NCI-H1105 treated with DMSO at 0.1 percent for 48 hours (cell line): Measurements from ENCODE around the gene NRL.
A peak's percentile ranks its signal among the peaks of the same experiment; 100 is the strongest.

Source experiments
- DNase-seq: peaks from one replicate; lab custom pipeline; 2025; lab: John Stamatoyannopoulos, UW

NRL gene

DNA sequence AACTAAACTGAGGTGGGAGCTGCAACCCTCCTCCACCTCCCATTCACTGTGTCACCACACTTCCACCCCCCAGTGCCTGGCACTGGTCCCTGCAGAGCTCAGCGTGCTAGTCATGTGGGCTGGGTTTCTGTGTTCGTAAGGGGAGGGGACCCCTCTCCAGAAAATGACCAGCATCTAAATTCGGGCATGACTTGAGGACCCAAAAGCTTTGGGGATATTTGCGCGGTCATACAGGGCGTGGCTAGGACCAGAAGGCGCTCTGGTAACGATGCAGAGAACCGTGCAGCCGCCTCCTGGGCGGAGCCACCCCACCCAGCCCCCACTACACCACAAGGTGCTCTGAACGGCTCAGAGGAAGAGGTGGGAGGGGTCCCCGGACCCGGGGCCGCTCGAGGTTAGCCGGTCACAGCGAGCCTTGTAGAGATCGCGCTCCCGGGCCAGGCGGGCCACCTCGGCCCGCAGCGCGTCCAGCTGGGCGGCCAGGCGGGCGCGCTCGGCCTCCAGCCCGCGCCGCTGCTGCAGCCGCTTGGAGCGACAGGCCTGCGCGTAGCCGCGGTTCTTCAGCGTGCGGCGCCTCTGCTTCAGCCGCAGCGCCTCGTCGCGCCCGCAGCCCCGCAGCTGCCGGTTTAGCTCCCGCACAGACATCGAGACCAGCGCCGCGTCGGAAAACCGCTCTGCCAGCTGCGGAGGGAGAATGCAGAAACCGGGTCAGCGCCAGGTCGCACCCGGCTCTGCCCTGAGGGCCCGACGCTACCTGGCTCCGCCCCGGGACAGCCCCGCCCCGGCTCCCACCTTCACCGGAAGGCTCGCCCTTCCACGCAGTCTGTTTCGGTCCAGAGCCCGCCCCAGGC, 33.6 kb downstream of the NRL start:
- DNase-seq: peak; percentile 65

DNA sequence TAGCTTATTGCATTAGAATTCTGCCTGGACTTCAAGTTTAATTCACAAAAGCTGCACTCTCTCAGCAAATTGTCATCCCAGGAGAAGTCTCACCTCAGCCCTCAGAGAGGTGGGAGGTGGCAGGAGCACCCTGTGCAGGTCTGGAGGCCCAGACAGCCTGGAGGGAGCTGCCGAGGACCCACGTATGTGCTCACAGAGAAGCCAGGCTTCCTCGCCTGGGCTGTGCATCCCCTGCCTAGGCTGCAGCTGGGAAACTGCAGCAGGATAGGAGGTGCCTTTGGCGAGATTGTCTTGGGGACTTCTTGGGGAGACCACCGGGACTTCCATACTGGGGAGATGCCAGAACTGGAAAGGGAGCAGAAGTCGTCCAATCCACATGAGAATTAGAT, 34.6 kb downstream of the NRL start:
- DNase-seq: no peak

DNA sequence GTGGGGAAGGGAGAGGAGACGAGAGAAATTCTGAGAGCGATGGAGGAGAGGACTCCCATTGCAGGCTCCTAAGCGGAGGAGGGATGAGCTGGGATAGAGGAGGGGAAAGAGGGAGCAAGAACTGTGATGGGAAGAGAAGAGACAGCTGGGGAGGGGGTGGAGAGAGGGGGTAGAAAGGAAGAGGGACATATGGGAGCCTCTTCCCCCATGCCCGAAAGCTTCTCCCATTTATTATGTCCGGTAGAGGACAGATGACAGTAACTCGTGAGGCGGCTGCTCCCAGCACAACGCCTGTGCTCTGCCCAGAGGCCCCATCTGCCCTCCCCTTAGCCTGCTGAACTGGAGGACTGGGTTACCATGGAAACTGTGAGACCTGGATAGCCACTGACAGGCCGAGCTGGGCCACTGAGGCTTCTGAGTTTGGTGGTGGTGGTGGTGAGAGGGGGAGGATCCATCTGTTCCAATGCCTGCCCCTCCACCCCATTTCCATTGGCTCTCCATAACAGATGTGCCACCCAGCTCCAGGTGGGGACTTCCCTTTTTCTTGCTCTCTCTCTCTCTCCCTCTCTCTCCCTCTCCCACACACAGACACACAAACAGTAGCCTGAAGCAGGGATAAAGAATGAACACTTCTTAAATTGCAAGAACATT, 35.1 kb downstream of the NRL start:
- no peak for DNase-seq

GRCh38 chr14:24078146-24078545, 36.6 kb downstream of the NRL start:
- DNase-seq: no peak

DNA sequence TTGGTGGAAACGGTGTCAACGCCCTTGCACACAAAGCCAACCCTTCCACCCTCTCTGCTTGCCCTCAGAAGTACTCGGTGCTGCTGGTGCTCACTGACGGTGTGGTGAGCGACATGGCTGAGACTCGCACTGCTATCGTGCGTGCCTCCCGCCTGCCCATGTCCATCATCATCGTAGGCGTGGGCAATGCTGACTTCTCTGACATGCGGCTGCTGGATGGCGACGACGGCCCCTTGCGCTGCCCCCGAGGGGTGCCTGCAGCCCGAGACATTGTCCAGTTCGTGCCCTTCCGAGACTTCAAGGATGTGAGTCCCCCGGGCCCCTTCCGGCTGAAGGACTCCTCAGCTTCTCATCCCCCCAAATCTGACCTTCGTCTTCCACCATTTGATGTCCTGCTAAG, 37.7 kb downstream of the NRL start:
- no peak for DNase-seq

DNA sequence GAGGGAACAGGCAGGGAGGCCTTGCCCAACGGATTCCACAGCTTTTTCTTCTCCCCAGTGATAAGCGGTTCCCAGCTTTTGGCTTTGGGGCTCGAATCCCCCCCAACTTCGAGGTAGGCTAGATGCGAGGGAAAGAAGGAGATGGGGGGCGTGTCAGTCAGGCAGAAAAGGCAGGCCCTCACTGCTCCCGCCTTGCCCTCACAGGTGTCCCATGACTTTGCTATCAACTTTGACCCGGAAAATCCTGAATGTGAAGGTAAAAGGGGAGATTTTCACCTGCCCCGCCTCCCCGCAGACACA, 38.5 kb downstream of the NRL start:
- DNase-seq: no peak

GRCh38 chr14:24075485-24076301, 39.1 kb downstream of the NRL start:
- DNase-seq: no peak

DNA sequence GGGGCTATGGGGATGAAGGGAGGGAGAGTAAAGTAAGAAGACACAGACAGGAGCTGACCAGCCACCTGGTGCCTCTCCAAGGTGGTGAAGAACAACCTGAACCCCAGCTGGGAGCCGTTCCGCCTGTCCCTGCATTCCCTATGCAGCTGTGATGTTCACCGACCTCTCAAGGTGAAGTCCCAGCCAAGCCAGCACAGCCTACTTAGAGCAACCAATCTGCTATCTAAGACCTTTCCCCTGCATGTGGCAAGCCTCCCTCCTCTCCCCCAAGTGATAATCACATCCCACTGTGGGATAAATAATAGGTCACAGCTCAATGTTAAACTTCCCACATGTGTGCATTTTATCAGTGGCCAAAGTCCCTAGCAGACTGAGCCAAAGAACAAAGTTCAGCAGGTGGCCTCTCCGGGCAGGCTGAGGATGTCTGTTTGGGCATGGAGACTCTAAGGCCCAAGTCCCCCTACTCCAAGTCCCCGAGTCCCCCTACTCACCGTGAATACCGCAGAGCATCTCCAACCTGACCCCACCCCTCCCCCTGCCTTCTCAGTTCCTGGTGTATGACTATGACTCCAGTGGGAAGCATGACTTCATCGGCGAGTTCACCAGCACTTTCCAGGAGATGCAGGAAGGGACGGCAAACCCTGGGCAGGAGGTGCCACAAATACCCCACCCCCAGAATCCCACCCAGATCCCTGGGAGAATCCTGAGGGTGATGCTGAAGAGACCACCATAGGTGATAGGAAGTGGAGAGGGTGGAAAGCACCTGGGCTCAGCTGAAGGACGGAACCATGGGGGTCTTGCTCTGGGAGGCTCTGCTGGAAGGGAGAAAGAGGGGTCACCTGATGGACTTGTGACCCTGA, 39.9 kb downstream of the NRL start:
- no peak for DNase-seq

- DNase-seq: no peak
Measured at GRCh38 chr14:24072881-24073877, 41.6 kb downstream of the NRL start.

DNA sequence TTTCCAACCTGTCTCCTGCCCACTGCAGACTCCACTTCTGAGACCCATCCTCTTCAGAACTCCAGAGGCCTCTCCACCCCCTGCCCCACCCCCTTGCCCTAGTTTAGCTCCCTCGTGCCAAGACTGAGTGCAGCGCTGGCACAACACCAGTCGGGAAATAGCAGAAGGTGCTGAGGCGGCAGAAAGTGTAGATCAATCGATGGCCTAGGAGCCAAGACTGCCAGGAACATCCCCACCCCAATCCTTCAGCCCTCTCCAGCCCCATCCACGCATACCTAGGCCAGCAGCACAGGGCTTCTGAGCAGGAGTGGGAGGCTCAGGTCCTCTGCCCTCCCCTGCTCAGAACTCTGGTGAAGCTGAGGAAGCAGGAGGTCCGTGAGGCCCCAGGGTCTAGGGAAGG, 42.3 kb downstream of the NRL start:
- DNase-seq: no peak

- DNase-seq: no peak
Measured at GRCh38 chr14:24071836-24072430, 42.8 kb downstream of the NRL start.

- no peak for DNase-seq
Measured at GRCh38 chr14:24071144-24071697, 43.5 kb downstream of the NRL start, which contains the start of gene CPNE6. CPNE6 (plus strand) TSS chr14:24071562; CDS start chr14:24072937, 1,375 bp downstream.

DNA sequence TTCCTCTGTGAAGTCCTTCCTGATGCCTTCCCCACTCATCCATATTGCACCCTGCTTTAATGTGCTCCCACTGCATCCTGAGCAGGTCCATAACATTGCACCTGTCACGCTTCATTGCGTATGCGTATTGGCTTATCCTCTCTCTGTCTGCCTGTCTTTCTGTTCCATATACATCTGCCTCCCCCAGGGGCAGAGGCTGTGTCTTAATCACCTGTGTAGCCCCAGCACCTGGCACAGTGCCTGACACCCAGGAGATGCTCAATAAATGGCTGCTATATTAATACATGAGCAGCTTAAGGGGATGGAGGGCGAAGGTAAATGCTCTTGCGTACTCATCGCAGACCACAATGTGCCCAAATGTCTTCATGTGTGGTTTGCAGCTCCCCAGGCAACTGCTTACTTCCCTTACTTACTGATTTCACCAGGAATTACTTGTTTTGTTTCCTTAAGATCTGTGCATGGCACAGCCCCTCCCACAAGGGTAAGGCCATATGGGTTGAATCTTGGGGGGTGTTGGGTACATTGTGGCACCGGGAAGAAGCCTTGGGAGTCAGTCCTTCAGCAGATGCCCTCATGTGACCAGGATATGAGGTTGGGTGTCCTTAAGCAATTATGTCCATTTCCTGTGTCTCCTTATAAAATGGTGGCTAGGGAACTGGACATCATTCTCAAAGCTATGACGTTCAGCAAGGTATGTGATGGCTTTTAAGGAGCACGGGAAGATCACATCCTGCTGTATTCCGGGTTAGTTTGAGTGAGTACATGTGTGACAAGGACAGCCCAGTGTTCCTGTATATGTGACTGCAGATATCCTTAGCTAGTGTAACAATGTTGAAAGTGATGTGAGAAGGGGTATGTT, 44.2 kb downstream of the NRL start:
- DNase-seq: peak; percentile 15

- DNase-seq: no peak
Measured at GRCh38 chr14:24069411-24069735, 45.4 kb downstream of the NRL start.

DNA sequence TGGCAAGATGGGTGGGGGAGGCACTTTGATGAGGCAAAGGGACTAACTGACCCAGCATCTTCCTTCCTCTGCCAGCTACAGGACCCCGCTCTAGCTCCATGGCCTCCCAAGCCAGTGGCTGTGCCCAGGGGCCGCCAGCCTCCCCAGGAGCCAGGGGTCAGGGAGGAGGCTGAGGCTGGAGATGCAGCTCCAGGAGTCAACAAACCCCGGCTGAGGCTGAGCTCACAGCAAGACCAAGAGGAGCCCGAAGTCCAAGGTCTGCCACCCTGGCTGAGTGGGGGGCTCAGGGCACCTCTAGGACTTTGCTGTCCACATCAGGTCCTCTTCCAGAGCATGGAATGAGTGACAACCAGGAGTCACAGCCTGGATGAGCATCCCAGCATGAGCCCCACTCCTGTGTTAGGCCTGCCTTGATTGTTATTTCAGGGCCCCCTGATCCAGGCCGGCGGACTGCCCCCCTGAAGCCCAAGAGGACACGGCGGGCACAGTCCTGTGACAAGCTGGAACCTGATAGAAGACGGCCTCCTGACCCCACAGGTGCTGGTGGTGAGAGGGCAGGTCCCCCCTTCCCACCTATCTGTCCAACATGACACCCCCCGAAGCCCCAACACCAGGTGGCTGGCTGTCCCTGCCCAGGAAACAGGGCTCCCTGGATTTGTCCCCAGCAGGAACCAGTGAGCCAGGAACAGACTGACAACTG, 45.9 kb downstream of the NRL start:
- no peak for DNase-seq

GRCh38 chr14:24067133-24068082, 47.3 kb downstream of the NRL start:
- no peak for DNase-seq

DNA sequence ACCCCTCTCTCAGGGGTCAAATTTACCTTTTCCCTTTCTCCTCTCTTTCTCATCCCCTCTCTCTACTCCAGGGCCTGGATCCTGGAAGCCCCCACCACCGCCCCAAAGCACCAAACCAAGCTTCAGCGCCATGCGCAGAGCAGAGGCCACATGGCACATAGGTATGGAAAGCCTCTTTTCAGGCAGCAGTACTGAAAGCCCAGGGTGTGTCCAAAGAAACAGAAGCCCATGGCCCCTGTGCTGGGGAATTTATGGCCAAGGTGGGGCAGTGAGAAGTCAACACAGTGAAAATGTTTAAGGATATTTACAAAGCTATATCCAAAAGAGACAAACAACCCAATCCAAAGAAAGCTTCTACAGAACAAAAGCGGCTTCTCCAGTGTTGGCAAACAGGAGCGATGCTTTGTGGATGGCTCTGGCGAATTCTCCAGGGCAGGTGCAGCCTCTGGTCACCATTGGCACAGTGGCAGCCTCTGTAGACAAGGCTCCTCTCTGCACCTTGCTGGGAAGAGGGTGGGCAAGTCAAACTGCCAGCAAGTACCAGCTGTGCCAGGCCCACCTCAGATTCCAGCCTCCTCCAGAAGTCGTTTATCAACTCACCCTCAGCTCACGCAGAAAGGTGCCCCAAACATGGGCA, 48.1 kb downstream of the NRL start:
- no peak for DNase-seq
